H1 (cell line): Measurements from ENCODE around the gene PLAA. TPM values are rescaled to one million over a fixed set of nuclear protein-coding genes. Genes with fewer than 3 reads are reported as not detected.

ENCODE experiments used
- CTCF ChIA-PET: fragments of 300-600 bp; sonication (Branson Sonifier 250); formaldehyde crosslinking; loops from one replicate; lab custom pipeline; 2021; ENCODE audit not compliant: partially characterized antibody; lab: Charles Lee
- POLR2A ChIA-PET: fragments of 300-600 bp; sonication (Branson Sonifier 250); formaldehyde crosslinking; loops from one replicate; lab custom pipeline; 2021; ENCODE audit warnings: inconsistent platforms; ENCODE audit not compliant: partially characterized antibody; lab: Charles Lee
- DNase-seq, 2 experiments: peaks; one replicate each; pipeline versions ENCODE4 v3.0.0 to v3.0.0-alpha.2; 2010 to 2022; ENCODE audit warnings: low spot score in 2 of 2, low read depth in 1 of 2, mixed read lengths in 1 of 2
- FAIRE-seq: peaks from 2 replicates; lab custom pipeline; 2011; peaks lifted over from hg19 to GRCh38; lab: Jason Lieb, UNC
- H2AFZ ChIP-seq: 2 replicates; pipeline ENCODE4 v1.8.1; 2012; ENCODE audit warnings: low read length, inconsistent platforms
- H2AK5ac ChIP-seq: 2 replicates; pipeline ENCODE4 v1.6.1; 2013; ENCODE audit warnings: low read depth, low read length
- H2BK120ac ChIP-seq: replicated peaks from 2 replicates; pipeline ENCODE3; 2013; ENCODE audit warnings: low read depth, low read length, inconsistent platforms
- H2BK12ac ChIP-seq: 2 replicates; pipeline ENCODE4 v1.6.1; 2013; ENCODE audit warnings: low read depth, low read length
- H2BK15ac ChIP-seq: 2 replicates; pipeline ENCODE4 v1.6.1; 2013; ENCODE audit warnings: low read length
- H2BK20ac ChIP-seq: 2 replicates; pipeline ENCODE4 v1.6.1; 2013; ENCODE audit warnings: low read length
- H2BK5ac ChIP-seq: 2 replicates; pipeline ENCODE4 v1.6.1; 2013; ENCODE audit warnings: low read depth, low read length
- H3K14ac ChIP-seq: 2 replicates; pipeline ENCODE4 v1.6.1; 2013; ENCODE audit warnings: inconsistent platforms; ENCODE audit not compliant: insufficient read length
- H3K18ac ChIP-seq: 2 replicates; pipeline ENCODE4 v1.6.1; 2013; ENCODE audit warnings: low read length; ENCODE audit errors: extremely low read depth
- H3K23ac ChIP-seq: 2 replicates; pipeline ENCODE4 v1.6.1; 2013; ENCODE audit warnings: inconsistent platforms; ENCODE audit not compliant: insufficient read length
- H3K23me2 ChIP-seq: 2 replicates; pipeline ENCODE4 v1.6.1; 2013; ENCODE audit warnings: low read depth, low read length
- H3K27ac ChIP-seq: 2 replicates; pipeline ENCODE4 v1.6.1; 2011; ENCODE audit warnings: low read depth, low read length, inconsistent platforms
- H3K27me3 ChIP-seq, 4 experiments: replicated peaks in 1 of 4; 1 replicate in 1 of 4; 2 replicates in 3 of 4; pipeline versions ENCODE4 v1.6.1 to v1.8.1; 2011 to 2013; ENCODE audit warnings: low read length in 3 of 4, mild to moderate bottlenecking in 3 of 4, inconsistent platforms in 2 of 4, mixed read lengths in 2 of 4, moderate library complexity in 1 of 4; ENCODE audit not compliant: control insufficient read depth in 3 of 4, insufficient read depth in 3 of 4; ENCODE audit errors: extremely low read depth in 1 of 4
- H3K36me3 ChIP-seq, 4 experiments: 2 replicates each; pipeline versions ENCODE4 v1.6.1 to v1.8.1; 2011 to 2013; ENCODE audit warnings: mild to moderate bottlenecking in 4 of 4, low read length in 3 of 4, moderate library complexity in 2 of 4, control low read depth in 1 of 4, inconsistent platforms in 1 of 4; ENCODE audit not compliant: insufficient read depth in 4 of 4, control insufficient read depth in 2 of 4
- H3K4ac ChIP-seq: replicated peaks from 2 replicates; pipeline ENCODE3; 2013; ENCODE audit warnings: low read length, low read depth, mixed read lengths, inconsistent platforms; ENCODE audit not compliant: insufficient read length
- H3K4me1 ChIP-seq, 4 experiments: replicated peaks in 1 of 4; 1 replicate in 1 of 4; 2 replicates in 3 of 4; pipeline versions ENCODE4 v1.6.1 to v1.8.1; 2011 to 2013; ENCODE audit warnings: low read length in 3 of 4, inconsistent platforms in 2 of 4, mixed read lengths in 1 of 4; ENCODE audit not compliant: insufficient read depth in 4 of 4, control insufficient read depth in 3 of 4
- H3K4me2 ChIP-seq, 2 experiments: 2 replicates each; pipeline versions ENCODE4 v1.6.1 to v1.8.1; 2011 to 2013; ENCODE audit warnings: low read depth in 2 of 2, low read length in 2 of 2, control low read depth in 1 of 2, inconsistent platforms in 1 of 2, mild to moderate bottlenecking in 1 of 2; ENCODE audit not compliant: insufficient read depth in 1 of 2
- H3K4me3 ChIP-seq, 4 experiments: fragments of 200-600, 300-600 bp in 1 of 4; sonication (generic), shearing (Covaris generic), sonication (Bioruptor Twin) in 1 of 4; 2 replicates each; pipeline versions ENCODE4 v1.5.1 to v1.8.1; 2011 to 2016; ENCODE audit warnings: low read length in 4 of 4, low read depth in 3 of 4, control low read depth in 2 of 4, inconsistent platforms in 2 of 4, mild to moderate bottlenecking in 2 of 4, mixed read lengths in 1 of 4, moderate library complexity in 1 of 4; ENCODE audit not compliant: insufficient read depth in 2 of 4; ENCODE audit errors: extremely low read depth in 1 of 4
- H3K56ac ChIP-seq: replicated peaks from 2 replicates; pipeline ENCODE3; 2013; ENCODE audit warnings: low read depth, mild to moderate bottlenecking, mixed read lengths, low read length, inconsistent platforms; ENCODE audit not compliant: insufficient read length
- H3K79me1 ChIP-seq: 2 replicates; pipeline ENCODE4 v1.6.1; 2013; ENCODE audit warnings: low read depth, low read length, control low read depth
- H3K79me2 ChIP-seq, 2 experiments: 2 replicates each; pipeline versions ENCODE4 v1.6.1 to v1.8.1; 2012 to 2013; ENCODE audit warnings: low read length in 2 of 2, mild to moderate bottlenecking in 2 of 2, inconsistent platforms in 1 of 2; ENCODE audit not compliant: insufficient read depth in 2 of 2, control insufficient read depth in 1 of 2
- H3K9ac ChIP-seq, 4 experiments: replicated peaks in 1 of 4; 1 replicate in 1 of 4; 2 replicates in 3 of 4; pipeline versions ENCODE4 v1.6.1 to v1.8.1; 2011 to 2013; ENCODE audit warnings: low read depth in 3 of 4, low read length in 3 of 4, control low read depth in 2 of 4, mild to moderate bottlenecking in 2 of 4, moderate library complexity in 2 of 4, inconsistent platforms in 1 of 4; ENCODE audit errors: extremely low read depth in 1 of 4
- H3K9me3 ChIP-seq, 2 experiments: 2 replicates each; pipeline versions ENCODE4 v1.6.1 to v1.8.1; 2012 to 2013; ENCODE audit warnings: mild to moderate bottlenecking in 2 of 2, moderate library complexity in 2 of 2, control low read depth in 1 of 2, inconsistent platforms in 1 of 2, low read depth in 1 of 2, low read length in 1 of 2, mixed read lengths in 1 of 2; ENCODE audit not compliant: insufficient read depth in 2 of 2
- H4K20me1 ChIP-seq, 2 experiments: replicated peaks in 1 of 2; 2 replicates each; pipeline versions ENCODE3 to v1.8.1; 2011 to 2013; ENCODE audit warnings: inconsistent platforms in 2 of 2, low read length in 2 of 2, mild to moderate bottlenecking in 1 of 2; ENCODE audit not compliant: insufficient read depth in 2 of 2, control insufficient read depth in 1 of 2
- H4K5ac ChIP-seq: 2 replicates; pipeline ENCODE4 v1.6.1; 2013; ENCODE audit warnings: low read length, low read depth, mixed read lengths, inconsistent platforms; ENCODE audit not compliant: insufficient read length
- H4K8ac ChIP-seq: 2 replicates; pipeline ENCODE4 v1.8.0; 2013; ENCODE audit warnings: mild to moderate bottlenecking, moderate library complexity, low read length, inconsistent platforms; ENCODE audit not compliant: insufficient read depth; ENCODE audit errors: extremely low read depth
- H4K91ac ChIP-seq: replicated peaks from 2 replicates; pipeline ENCODE3; 2013; ENCODE audit warnings: low read length, mixed read lengths, inconsistent platforms; ENCODE audit not compliant: insufficient read length
- BACH1 ChIP-seq: IDR thresholded peaks from 2 replicates; pipeline ENCODE4 v1.6.1; 2012; ENCODE audit warnings: low read length, improper control_type of control experiment
- CTBP2 ChIP-seq: IDR thresholded peaks from 2 replicates; pipeline ENCODE4 v1.7.0; 2011; ENCODE audit warnings: borderline replicate concordance, mild to moderate bottlenecking, moderate library complexity, mixed read lengths, low read length; ENCODE audit not compliant: insufficient read depth, insufficient read length
- FOSL1 ChIP-seq: IDR thresholded peaks from 2 replicates; pipeline ENCODE4 v1.6.1; 2011; ENCODE audit warnings: mild to moderate bottlenecking, low read depth, low read length, moderate library complexity; ENCODE audit not compliant: insufficient read depth
- KDM5A ChIP-seq: fragments of 200-600 bp; IDR thresholded peaks from 2 replicates; pipeline ENCODE4 v1.7.1; 2012; ENCODE audit warnings: mild to moderate bottlenecking, low read length, inconsistent platforms, mixed read lengths
- NANOG ChIP-seq: IDR thresholded peaks from 2 replicates; pipeline ENCODE4 v1.6.1; 2011; ENCODE audit warnings: low read length, low read depth, mild to moderate bottlenecking, inconsistent platforms; ENCODE audit not compliant: insufficient read depth, poor library complexity, severe bottlenecking
- NRF1 ChIP-seq: IDR thresholded peaks from 2 replicates; pipeline ENCODE4 v1.6.1; 2011; ENCODE audit warnings: mild to moderate bottlenecking, low read depth, low read length, improper control_type of control experiment
- POLR2AphosphoS5 ChIP-seq: IDR thresholded peaks from 2 replicates; pipeline ENCODE4 v1.6.1; 2011; ENCODE audit warnings: low read depth, low read length
- SP2 ChIP-seq: IDR thresholded peaks from 2 replicates; pipeline ENCODE4 v1.6.1; 2012; ENCODE audit warnings: mild to moderate bottlenecking, low read length, inconsistent platforms
- SP4 ChIP-seq: IDR thresholded peaks from 2 replicates; pipeline ENCODE4 v1.6.1; 2012; ENCODE audit warnings: low read length, inconsistent platforms
- TAF7 ChIP-seq: optimal IDR thresholded peaks from 2 replicates; pipeline ENCODE3; 2011; ENCODE audit warnings: low read depth, mild to moderate bottlenecking, inconsistent platforms, low read length, moderate library complexity, borderline replicate concordance
- TBP ChIP-seq: IDR thresholded peaks from 2 replicates; pipeline ENCODE4 v1.6.1; 2011; ENCODE audit warnings: low read depth, low read length, improper control_type of control experiment
- TCF12 ChIP-seq: IDR thresholded peaks from 2 replicates; pipeline ENCODE4 v1.6.1; 2011; ENCODE audit warnings: low read depth, mild to moderate bottlenecking, low read length
- USF2 ChIP-seq: IDR thresholded peaks from 2 replicates; pipeline ENCODE4 v1.6.1; 2011; ENCODE audit warnings: low read length, improper control_type of control experiment
- ZNF274 ChIP-seq: IDR thresholded peaks from 2 replicates; pipeline ENCODE4 v1.7.0; 2012; ENCODE audit warnings: low read length, borderline replicate concordance; ENCODE audit errors: extremely low read depth
- WGBS, 2 experiments: shearing (Covaris generic) in 1 of 2; methylation state at CpG; one replicate each; pipeline versions ENCODE4 v1.1.6 to v1.1.7; 2013 to 2015; ENCODE audit warnings: low lambda C conversion rate in 2 of 2, mixed read lengths in 2 of 2, inconsistent platforms in 1 of 2, low coverage in 1 of 2, missing lambda C conversion rate in 1 of 2; ENCODE audit not compliant: insufficient replicate concordance in 2 of 2, insufficient coverage in 1 of 2, insufficient read length in 1 of 2; ENCODE audit errors: extremely low coverage in 1 of 2, missing lambda C conversion rate in 1 of 2; 5-methylcytosine and 5-hydroxymethylcytosine counted together
- polyA plus RNA-seq, 7 experiments: library from polyadenylated mRNA; depleted of rRNA in 3 of 7; stranded (reverse) in 5 of 7; unstranded in 2 of 7; fragments of >200 nt in 5 of 7; fragments of 200-250 nt in 2 of 7; gene quantifications; 1 replicate in 5 of 7; 2 replicates in 1 of 7; 4 replicates in 1 of 7; pipeline versions ENCODE4 v1.2.1 to v1.2.3, GENCODE V29; 2011 to 2013; ENCODE audit warnings: missing spikeins in 2 of 7, mixed read lengths in 2 of 7
- total RNA-seq: library from RNA; stranded (reverse); fragmentation: NEBNext Ultra II Directional; extraction: Animal tissue kit (Norgen Biotek cat#: 25700); gene quantifications from 2 replicates; pipeline ENCODE4 v1.2.1, GENCODE V29; 2021

PLAA gene
- total and polyA plus RNA-seq, 2 of the 8 experiments (the other 6 are each of a cell fraction or from before 2014, with no cell fraction given), result 19.2 to 64.2 TPM

- FAIRE-seq, result no peak
- no peak overlapping the region for H3K27ac ChIP-seq
- peaks cover 0 to 3% of the 10 kb centered on the region in 2 experiments; a peak in 1 of 4 replicates for H3K79me2 ChIP-seq
- no peak overlapping the region for H3K4me3 ChIP-seq
- TF ChIP-seq FOSL1, result no peak
- TF ChIP-seq NANOG, result no peak
- no peak for TF ChIP-seq SP4
- TF ChIP-seq CTBP2, result no peak
- TF ChIP-seq USF2, result no peak
- no peak for TF ChIP-seq KDM5A
- TF ChIP-seq NRF1, result no peak
- no peak for TF ChIP-seq TCF12
- no peak for TF ChIP-seq SP2
- TF ChIP-seq BACH1, result no peak
- no peak for TF ChIP-seq TAF7
- TF ChIP-seq POLR2AphosphoS5, result no peak
- TF ChIP-seq ZNF274, result no peak
- no peak for TF ChIP-seq TBP
- TF ChIP-seq, all 59 proteins: peak for 0
- Histone ChIP-seq H3K9ac (no peak overlapping the region), H2BK20ac (no peak overlapping the region), H2BK120ac (no peak overlapping the region), H4K91ac (no peak overlapping the region), H3K14ac (no peak overlapping the region), H2AFZ (no peak overlapping the region), H2AK5ac (no peak overlapping the region), H3K9me3 (peaks cover 13 to 16% of the 10 kb centered on the region in 2 experiments), H4K8ac (no peak overlapping the region), H3K79me1 (no peaks in the 10 kb centered on the region), H3K23me2 (no peaks in the 10 kb centered on the region), H4K20me1 (no peaks in the 10 kb centered on the region), H2BK15ac (no peak overlapping the region), H3K36me3 (peaks cover 5 to 69% (median 37%) of the 10 kb centered on the region in 4 experiments; a peak in 7 of 8 replicates), H3K4ac (no peak overlapping the region), H4K5ac (no peak overlapping the region), H3K4me2 (no peak overlapping the region), H2BK5ac (no peak overlapping the region), H3K27me3 (no peaks in the 10 kb centered on the region), H2BK12ac (no peak overlapping the region), H3K4me1 (no peaks in the 10 kb centered on the region), H3K23ac (no peak overlapping the region), H3K18ac (no peak overlapping the region), H3K56ac (no peak overlapping the region)
- 92% methylated on average over 4 of the region's 4 CpGs; no CpG with 5 or more reads in 1 of the 2 experiments for WGBS, 2 experiments
- no peak for DNase-seq
- CTCF ChIA-PET, result no interaction called here
- POLR2A ChIA-PET, result interaction anchor here (1.3 kb wide), 1 partner anchor 19 kb away, joined by 3 read pairs; no protein-coding TSS in a partner anchor
Observed at GRCh38 chr9:26880262-26880661, 66.8 kb downstream of the PLAA start.
